GM21529 (cell line): ENCODE data around the gene ANKRD50.

Source experiments
- ATAC-seq: cut with Tn5 transposase; IDR thresholded peaks from one replicate; pipeline ENCODE4 v1.9.1; 2021; ENCODE audit not compliant: unreplicated experiment

Gene ANKRD50, protein sequence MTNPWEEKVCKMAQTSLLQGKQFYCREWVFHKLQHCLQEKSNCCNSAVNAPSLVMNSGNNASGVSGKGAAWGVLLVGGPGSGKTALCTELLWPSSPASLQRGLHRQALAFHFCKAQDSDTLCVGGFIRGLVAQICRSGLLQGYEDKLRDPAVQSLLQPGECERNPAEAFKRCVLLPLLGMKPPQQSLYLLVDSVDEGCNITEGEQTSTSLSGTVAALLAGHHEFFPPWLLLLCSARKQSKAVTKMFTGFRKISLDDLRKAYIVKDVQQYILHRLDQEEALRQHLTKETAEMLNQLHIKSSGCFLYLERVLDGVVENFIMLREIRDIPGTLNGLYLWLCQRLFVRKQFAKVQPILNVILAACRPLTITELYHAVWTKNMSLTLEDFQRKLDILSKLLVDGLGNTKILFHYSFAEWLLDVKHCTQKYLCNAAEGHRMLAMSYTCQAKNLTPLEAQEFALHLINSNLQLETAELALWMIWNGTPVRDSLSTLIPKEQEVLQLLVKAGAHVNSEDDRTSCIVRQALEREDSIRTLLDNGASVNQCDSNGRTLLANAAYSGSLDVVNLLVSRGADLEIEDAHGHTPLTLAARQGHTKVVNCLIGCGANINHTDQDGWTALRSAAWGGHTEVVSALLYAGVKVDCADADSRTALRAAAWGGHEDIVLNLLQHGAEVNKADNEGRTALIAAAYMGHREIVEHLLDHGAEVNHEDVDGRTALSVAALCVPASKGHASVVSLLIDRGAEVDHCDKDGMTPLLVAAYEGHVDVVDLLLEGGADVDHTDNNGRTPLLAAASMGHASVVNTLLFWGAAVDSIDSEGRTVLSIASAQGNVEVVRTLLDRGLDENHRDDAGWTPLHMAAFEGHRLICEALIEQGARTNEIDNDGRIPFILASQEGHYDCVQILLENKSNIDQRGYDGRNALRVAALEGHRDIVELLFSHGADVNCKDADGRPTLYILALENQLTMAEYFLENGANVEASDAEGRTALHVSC (N-terminal part only)

DNA sequence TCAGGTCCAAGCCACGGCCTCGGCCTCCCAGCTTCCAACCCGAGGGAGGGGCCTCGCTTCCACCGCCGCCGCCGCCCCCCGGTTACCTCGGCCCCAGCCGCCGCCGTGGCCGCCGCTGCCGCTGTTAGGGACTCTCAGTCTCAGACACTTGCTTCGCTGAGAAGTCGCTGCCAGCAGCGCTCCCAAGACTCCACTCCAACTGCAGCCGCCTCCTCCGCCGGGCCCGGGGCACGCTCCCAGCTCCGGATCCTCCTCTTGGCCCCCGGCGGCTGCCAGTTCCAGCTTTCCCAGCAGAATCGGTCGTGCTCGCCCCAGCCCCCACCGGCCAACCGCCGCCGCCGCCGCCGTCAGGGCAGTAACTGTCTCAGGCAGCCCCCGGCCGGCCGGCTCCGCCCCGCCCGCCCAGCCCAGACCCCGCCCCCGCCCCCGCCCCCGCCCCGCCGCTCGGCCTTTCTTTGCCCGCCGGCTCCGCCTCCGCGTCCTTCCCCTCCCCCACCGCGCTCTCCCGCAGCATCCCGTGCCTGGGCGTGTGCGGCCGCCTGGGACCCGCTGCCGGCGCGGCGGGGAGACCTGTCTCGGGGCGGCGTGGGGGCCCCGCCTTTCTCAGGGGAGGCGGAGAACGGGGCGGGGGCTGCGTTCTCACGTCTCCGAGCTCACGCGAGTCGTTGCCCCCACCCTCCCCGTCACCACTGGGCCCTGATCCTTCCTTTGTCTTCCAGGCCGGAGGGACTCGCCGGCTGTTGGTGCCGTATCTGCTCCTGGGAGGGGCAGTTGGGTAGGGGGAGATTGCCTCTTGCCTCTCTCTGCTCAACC lies at the start of gene ANKRD50:
Gene ANKRD50, minus strand, starts transcription at position 361 of the 813 bp plus-strand sequence. CDS start 2,221 bp downstream, outside the sequence.
- ATAC-seq, result peak; percentile 73

DNA sequence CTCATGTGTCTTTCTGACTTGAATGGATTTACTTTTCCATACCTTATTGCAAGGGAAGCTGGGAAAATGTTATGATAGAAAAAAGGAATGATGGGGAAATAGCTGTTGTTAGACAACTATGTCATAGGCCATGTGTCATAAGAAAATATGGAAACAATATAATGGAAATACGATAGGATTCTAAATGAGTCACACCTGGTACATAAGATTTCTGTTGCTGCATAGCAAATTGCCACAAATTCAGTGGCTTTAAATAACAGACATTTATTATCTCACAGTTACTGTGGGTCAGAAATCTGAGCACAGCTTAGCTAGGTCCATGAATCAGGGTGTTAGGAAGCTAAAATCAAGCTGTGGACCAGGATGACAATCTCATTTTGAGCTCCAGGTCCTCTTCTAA lies 44.6 kb upstream of the ANKRD50 start:
- no peak for ATAC-seq

DNA sequence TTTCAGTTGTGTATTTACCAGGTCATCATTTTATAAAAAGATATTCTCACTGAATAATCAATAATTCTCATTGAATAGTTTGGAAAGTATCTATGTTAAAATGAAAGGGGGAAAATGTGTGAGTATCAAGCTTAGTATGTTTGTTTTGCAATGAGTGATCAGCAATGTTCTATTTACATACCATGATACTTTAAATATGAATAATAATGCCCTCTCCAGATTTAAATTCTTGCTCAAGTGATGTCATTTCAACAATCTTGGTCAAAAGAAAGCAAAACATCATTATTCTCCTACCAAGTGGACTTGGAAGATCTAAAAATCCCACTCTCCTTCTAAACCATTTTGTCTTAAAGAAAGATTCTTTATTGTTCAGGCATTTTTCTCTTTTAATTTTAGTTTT lies 42.1 kb upstream of the ANKRD50 start:
- ATAC-seq, result no peak

DNA sequence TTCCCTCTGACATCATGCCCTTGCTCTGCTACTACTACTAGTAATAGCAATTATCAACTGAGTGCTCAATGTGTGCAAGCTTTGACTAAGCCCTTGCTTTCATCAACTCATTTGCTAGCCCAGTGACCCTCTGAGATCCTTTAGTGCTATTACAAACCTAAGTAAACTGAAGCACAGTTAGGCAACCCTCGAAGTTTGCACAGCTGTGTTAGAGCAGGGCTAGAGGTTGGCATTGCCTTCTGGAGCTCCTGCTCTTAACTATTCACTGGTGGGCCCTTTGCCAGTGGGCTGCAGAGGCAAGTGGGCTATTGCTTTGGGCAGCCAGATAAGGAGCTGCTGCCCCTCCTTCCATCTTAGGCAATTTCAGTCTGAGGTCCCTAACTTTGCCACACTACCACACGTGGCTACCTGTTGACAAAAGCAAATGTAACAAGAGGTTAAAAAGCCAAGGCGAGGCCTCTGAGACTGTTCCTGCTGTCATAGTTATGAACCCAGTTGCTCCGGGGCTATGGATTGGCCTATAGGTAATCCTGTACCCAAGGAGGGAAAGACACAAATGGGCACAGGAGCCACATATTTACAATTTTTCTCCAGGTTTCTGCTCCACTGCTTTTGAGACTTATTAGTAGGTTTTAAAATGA lies 41.5 kb upstream of the ANKRD50 start:
- no peak for ATAC-seq

DNA sequence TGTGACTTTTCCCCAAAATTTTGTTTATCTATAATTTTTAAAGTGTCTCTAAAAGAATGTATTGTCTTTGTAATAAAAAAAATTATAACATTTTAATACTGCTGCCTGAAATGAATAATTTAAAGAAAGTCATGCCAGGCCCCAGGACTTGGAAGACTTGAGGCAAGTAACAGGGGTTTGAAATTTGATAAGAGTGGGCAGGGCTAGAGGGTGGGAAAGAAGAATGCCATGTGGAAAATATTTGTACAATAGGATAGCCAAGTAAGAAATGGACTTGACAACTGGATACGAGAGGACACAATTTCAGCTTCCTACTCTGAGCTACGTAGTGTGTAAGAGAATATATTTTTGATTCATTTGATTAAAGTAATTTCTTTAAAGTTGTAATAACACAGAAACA lies 36.9 kb upstream of the ANKRD50 start:
- ATAC-seq, result no peak

DNA sequence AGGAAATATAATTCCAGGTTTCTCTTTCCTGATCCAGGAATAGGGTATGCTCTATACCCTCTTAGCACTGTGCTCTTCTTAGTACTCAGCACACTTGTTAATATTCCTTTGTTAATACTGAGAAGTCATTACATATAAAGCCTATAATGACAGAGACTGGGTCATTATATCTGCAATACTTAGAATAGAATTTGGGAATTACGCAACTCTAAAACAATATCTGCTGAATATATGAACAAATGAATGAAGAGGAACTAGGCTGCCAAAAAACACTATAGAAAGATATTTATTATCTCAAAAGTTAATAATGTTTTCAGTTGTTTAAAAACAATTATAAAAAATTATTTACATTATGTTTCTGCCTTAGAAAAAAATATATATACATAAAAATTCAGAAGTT lies 36.4 kb upstream of the ANKRD50 start:
- no peak for ATAC-seq

DNA sequence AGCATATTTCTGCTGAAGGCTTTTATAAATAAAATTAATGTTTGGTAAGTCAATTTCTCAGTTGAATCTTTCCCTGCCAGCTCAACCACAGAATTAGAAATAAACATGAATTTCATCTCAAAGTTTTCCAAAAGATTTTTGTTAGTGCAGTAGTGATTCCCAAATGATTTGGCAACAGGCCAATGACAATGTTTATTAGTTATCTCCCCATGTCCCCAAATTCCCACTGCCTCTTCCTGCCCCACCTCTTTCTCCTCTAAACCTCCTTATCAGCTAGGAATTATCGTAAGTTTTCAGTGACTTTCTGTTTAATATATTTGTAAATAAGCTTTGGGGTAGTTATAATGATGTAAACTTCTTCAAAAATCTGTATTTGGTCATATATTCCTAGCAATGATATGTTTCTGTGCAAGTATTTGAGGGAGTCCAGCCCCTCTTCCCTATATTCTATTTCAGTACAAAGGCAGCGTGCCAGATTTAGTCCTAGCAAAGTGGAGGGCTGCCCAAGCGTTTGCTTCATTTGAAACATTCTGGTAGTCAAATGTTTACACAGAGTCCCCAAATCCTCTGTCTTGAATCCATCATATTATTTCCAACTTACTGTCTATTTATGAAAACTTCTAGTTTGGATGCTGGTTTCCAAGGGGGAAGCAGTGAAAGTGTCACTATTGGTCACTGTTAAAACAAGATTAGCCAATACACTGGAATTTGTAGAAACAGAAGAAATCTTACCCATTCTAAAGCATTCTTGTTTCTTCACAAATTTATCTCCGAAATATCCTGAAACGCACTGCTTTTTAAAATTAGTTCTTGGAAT lies 33.7 kb upstream of the ANKRD50 start:
- ATAC-seq, result no peak

DNA sequence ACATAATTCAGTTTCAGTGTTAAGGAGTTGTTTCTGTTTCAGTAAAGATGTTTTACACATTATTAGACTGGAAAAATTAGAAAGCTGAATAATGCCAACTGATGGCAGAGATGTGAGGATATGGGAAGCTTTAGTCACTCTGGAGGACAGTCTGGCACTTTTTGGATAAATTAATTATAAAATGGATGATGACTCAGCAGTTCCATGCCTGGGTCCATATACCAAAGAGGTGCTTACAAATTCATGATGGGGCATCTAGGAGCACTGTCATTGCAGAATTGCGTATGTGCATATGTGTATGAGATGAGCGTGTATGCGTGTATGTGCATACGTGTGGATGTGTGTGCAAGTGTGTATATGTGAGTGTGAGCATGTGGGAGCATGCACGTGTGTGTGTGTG lies 31.2 kb upstream of the ANKRD50 start:
- ATAC-seq, result no peak

DNA sequence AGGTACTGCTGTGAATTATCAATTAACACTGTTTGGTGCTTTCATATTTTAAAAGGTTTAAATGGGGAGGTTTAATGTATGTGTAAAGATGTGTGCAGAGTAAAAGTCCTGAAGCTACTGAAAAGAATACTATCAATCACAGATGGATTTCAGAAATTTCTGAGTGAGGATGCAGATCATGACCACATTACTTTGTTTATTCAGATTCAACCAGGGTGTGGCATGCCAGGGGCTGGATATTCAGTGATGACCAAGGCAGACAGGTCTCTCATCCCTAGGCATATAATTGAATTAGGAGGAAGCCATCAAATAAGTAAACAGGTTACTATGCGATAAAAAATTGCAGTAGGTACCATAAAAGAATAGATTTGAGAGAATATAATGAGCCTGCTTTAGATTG lies 28.0 kb upstream of the ANKRD50 start:
- no peak for ATAC-seq

DNA sequence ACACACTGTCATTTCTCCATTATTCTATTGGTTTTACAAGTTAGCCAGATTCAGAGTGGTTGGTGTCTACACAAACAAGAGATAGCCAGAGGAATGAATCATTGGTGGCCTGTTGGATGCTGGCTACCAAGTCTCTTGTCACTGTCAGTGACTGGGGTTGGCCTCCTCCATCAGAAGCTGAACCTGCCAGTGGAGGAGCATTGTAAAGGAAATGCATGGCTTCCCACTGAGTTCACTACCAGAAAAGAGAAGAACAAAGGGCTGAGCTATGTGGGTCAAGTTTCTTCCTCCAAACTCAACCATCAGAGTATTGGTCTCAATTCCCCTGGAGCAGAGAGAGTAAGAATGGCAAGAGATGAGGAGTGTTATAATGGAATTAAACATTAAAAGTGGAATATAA lies 26.5 kb upstream of the ANKRD50 start:
- ATAC-seq, result no peak

DNA sequence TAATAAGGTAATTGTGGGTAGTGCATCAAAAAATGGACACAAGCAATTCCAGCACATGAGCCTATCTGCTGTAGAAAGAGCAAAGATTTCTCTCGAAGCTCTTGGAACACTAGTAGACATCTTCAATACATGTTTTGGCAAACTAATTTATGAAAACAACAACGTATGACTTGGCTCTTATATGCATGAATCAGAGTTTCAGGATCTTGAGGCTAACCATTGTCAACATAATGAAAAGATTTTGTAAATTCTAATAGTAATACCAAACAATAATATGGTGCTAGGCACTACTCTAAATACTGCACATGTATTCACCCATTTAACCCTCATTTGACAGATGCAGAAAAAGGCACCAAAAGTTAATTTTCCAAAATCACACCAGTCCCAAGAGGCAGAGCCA lies 25.1 kb upstream of the ANKRD50 start:
- no peak for ATAC-seq

DNA sequence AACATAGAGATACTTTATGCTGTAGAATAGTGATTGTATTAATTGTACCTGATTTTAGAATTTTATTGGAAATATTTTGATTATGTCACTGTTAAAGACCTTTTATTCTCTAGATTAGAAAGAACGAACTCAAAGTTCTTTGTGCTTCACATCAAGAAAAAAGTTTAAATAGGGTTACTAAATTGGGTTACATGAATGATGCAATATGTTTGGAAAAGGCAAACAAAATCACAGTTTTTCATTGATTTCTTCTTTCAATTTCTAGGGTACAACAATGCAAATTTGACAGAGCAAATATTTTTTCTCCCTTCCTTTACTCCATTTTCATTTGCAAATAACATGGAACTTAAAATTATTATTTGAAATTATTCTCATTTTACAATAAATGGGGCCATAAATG lies 24.0 kb upstream of the ANKRD50 start:
- no peak for ATAC-seq

DNA sequence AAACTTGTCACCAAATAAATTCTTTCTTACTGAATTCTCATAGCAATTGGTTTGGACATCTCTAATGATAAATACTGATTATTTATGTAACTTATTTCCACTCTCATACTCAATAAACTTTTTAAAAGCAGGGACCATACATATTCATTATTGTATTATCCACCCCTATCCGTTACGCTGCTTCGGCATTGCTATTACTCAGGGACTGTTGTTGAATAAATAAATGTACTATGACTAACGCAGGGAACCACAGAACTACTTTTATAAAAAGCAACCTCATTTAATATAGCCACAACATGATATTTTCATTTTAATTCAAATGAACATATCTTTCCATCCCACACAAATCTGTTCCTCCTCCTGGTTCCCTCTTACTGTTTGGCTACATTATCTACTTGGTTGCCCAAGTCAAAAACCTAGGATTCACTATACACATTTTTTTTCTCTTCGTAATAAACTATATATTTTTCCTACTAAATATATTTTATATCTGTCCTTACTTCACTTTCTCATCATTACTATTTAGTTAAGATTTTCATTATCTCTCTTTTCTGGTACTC lies 14.9 kb upstream of the ANKRD50 start:
- no peak for ATAC-seq

DNA sequence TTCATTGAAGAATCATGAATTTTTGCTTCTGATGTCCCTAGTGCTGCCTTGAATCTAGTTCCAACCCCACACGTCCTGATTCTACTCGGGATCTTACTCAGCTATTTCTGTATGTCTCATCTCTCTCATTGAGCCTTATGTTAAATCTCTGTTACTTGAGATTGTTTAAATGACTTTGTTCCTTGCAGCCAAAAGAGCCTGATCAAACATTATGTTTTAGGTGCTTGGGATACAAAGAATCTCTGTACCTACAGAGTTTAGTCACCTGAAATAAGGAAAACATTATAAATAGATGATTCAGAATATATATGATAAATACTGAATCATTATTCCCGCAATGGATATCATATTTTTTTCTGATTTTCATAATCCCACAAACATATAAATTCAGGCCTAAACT lies 13.7 kb upstream of the ANKRD50 start:
- ATAC-seq, result no peak

DNA sequence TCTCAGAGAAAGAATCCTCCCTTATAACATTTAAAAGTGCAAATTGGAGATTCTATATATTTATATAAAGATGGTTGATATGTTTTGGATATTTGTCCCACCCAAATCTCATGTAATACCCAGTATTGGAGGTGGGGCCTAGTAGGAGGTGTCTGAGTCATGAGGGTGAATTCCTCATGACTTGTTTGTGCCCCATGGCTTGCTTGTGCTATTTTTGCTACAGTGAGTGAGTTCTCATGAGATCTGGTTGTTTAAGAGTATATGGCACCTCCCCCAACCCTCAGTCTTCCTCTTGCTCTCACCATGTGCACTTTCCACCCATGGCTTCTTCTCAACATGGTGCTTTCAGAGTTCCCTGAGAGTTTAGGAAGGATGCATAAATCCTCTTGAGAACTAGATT lies 9.5 kb upstream of the ANKRD50 start:
- ATAC-seq, result no peak

DNA sequence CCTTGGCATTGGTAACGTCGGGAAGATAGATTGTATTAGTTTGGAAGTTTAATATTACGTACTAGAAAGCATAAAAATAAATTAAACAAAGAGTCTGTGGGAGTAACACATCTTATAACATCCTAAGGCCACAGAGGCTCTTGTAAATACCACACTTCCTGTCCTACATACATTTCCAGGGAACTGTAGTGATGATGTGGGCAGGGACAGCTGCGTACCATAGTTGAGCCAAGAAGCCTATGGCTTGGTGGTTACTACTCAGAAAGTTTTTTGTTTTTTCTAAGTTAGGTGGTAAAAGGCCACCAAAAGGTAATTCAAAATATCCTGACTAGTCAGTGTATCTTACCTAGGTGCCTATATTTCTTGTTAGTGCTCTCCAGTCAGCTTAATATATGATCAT lies 4.6 kb upstream of the ANKRD50 start:
- no peak for ATAC-seq

DNA sequence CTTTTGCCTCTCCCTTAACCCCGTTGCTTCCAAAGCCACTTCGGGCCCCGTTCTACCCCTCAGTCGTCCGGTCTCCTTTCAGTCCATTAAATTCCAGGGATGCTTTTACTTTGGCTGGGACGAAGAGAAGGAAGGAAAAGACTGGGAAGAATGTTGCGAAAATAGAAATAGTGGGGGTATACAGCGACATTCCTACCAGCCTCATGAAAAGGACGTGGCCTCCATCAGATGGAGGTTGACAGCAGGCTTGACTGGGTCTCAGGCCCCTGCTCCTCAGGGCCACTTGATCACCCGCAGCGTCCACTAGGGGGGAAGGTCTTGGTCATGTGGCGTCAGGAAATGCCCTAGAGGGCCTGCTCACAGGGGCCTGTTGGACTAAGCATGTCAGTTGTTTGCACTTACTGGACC lies 657 bp upstream of the ANKRD50 start:
- ATAC-seq, result peak; percentile 32

DNA sequence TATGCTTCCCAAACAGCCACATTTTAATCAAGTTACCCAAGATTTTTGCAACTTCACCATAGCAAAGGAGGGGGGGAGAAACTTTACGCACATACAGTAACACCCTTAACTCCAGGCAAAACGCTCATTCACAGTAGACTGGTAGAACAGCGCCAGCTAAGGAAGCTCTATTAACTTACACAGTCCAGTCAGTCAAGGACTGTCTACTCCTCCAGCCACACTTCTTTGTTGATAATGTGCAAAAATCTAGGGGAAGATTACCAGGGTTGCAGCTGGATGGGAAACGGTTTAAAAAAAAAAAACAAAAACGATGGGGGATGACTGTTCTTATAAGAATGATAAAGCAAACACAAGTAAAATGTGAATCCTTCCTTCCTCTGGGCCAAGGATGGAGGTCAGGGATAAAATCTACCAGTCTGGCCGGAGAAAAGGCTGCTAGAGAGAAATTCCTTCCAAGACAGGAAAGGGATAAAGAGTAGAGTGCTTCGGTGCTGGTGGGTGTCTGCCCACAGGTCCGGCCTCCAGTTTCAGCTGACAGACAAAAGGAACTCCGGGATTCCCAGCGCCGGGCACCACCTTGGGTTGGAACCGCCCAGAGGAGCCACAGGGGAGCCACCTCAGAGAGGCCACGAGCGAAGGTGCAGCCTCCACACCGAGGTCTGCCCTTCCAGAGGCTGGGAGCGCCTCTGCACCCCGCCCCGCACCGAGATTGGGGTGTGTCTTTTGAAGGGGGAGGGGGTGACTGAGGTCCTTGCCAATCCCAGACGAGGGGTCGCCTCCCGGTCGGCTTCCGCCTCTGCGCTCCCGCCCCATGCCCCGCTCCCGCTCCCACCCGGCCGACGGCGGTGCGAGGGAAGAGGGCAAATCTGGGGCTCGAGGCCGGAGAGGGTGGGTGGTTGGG lies 811 bp downstream of the ANKRD50 start:
- peak; percentile 31 for ATAC-seq
